ENCODE data around the gene HOXA1.

Gene HOXA1

GRCh38 chr7:27101171-27101956, 5.6 kb upstream of the HOXA1 start:
- DNase-seq = no peak
- TF ChIP-seq POLR2A (IDR thresholded peaks at IDR 0.05; ENCODE audit: low read length) (no peak), GATA1 (IDR thresholded peaks at IDR 0.05; ENCODE audit: low read depth, low read length) (no peak)

- DNase-seq = no peak
- no peak for TF ChIP-seq POLR2A (IDR thresholded peaks at IDR 0.05; ENCODE audit: low read length)
- no peak for TF ChIP-seq GATA1 (IDR thresholded peaks at IDR 0.05; ENCODE audit: low read depth, low read length)
Observed at GRCh38 chr7:27100694-27101170, 4.9 kb upstream of the HOXA1 start.

- no peak for DNase-seq
- TF ChIP-seq POLR2A (IDR thresholded peaks at IDR 0.05; ENCODE audit: low read length) (no peak), GATA1 (IDR thresholded peaks at IDR 0.05; ENCODE audit: low read depth, low read length) (no peak)
Observed at GRCh38 chr7:27099453-27100370, 3.9 kb upstream of the HOXA1 start.

GRCh38 chr7:27098578-27099451, 3.0 kb upstream of the HOXA1 start:
- no peak for TF ChIP-seq POLR2A (IDR thresholded peaks at IDR 0.05; ENCODE audit: low read length)
- TF ChIP-seq GATA1 (IDR thresholded peaks at IDR 0.05; ENCODE audit: low read depth, low read length) = no peak
- DNase-seq = no peak

- TF ChIP-seq POLR2A (IDR thresholded peaks at IDR 0.05; ENCODE audit: low read length) = no peak
- no peak for TF ChIP-seq GATA1 (IDR thresholded peaks at IDR 0.05; ENCODE audit: low read depth, low read length)
- no peak for DNase-seq
Observed at GRCh38 chr7:27097686-27098577, 2.1 kb upstream of the HOXA1 start.

- TF ChIP-seq POLR2A (IDR thresholded peaks at IDR 0.05; ENCODE audit: low read length) (no peak), GATA1 (IDR thresholded peaks at IDR 0.05; ENCODE audit: low read depth, low read length) (no peak)
- DNase-seq = no peak
Observed at GRCh38 chr7:27096768-27097514, 1.1 kb upstream of the HOXA1 start.

- no peak for DNase-seq
- TF ChIP-seq GATA1 (IDR thresholded peaks at IDR 0.05; ENCODE audit: low read depth, low read length) = no peak
- no peak for TF ChIP-seq POLR2A (IDR thresholded peaks at IDR 0.05; ENCODE audit: low read length)
Observed at GRCh38 chr7:27095050-27095896, 527 bp downstream of the HOXA1 start.

GRCh38 chr7:27094304-27095049, 1.3 kb downstream of the HOXA1 start:
- DNase-seq = no peak

GRCh38 chr7:27093184-27093895, 2.5 kb downstream of the HOXA1 start:
- no peak for TF ChIP-seq GATA1 (IDR thresholded peaks at IDR 0.05; ENCODE audit: low read depth, low read length)
- no peak for TF ChIP-seq POLR2A (IDR thresholded peaks at IDR 0.05; ENCODE audit: low read length)
- no peak for DNase-seq

More at GRCh38 chr7:27094304-27095049, 1.3 kb downstream of the HOXA1 start:
- TF ChIP-seq POLR2A (IDR thresholded peaks at IDR 0.05; ENCODE audit: low read length) (no peak), GATA1 (IDR thresholded peaks at IDR 0.05; ENCODE audit: low read depth, low read length) (no peak)

GRCh38 chr7:27092819-27093110, 3.0 kb downstream of the HOXA1 start:
- no peak for TF ChIP-seq POLR2A (IDR thresholded peaks at IDR 0.05; ENCODE audit: low read length)
- TF ChIP-seq GATA1 (IDR thresholded peaks at IDR 0.05; ENCODE audit: low read depth, low read length) = no peak

More at GRCh38 chr7:27092819-27093110, 3.0 kb downstream of the HOXA1 start:
- no peak for DNase-seq

All from erythroblast (primary cell).